ENCODE measurements around the gene ZFYVE28.
A peak's percentile ranks its signal among the peaks of the same experiment; 100 is the strongest.

Gene ZFYVE28

DNA sequence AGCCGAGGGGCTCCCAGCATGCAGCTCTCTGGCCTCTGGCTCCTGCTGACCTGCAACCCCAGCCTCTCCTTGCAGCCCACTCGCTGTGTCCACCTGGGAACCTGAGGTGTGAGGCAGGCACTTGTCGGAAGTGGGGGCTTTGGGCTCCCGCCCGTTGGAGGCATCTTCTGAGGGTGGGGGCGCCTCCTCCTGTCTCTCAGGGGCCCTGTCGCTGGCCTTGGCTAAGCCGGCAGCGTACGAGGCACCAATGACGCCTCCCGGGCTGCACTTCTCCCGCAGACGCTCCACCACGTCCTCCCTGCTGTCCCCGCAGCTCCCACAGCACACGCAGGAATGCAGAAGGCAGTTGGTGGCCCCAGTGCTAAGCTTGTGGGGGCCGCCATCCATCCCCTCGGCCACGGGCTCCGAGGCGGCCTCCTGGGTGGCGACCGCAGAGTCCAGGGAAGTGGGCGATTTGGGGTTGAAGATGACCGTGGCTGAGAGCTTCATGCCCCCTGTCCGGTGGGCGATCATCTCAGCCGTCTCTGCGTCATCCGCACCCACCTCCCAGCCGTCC is 114.0 kb downstream of the ZFYVE28 start:
- no peak for DNase-seq (ENCODE audit: low read depth)

DNA sequence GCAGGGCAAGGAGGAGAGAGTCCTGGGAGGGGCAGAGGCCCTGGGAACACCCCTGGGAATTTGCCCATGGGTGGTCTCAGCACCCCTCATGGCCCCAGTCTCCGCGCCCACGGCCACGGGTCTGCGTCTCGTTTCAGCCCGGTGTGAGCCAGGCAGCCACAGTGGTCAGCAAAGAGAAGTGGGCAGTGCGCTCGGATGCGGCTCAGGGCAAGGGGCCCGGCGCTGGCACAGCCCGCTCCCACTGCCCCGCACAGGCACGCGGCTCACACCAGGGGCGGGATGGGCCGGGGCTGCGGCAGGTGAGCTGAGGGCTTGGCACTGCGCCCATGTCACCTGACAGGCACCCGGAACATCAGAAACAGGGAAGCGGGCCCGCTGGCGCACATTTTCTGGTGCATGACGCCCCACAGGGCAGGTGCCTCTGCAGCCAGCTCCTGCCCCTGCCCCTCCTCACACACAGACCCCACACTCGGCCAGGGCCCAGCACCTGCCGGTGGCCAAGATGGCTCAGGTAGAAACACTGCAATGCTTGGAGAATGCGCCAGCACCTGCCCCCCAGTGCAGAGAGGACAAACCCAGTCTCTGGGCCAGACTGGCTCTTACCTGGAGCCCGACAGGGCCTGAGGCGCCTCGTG is 114.6 kb downstream of the ZFYVE28 start:
- DNase-seq (ENCODE audit: low read depth), result no peak

DNA sequence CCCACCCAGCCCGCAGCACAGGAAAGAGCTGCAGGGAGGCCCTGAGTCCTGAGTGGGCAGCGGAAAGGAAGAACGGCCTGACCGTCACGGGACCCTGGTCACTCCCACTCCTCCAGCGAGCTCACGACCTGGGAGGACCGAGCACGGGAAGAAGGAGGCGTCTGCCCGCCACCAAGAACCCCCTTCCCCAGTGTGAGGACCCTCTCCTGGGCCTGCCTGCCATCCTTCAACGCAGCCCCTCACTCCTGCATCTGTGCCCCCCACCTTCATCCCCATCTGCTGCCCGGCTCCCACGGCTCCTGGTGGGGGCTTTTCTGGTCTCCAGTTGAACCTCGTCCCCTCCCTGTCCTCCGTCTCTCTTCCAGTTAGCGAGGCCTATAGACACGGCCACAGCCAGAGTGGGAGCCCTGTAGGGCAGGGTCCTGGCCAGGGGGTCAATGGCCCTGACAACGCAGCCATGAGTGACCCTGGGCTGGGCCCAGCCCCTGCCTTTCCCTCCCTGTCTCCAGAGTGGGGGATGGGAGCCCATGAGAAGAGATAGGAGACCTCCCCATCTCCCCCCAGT is 115.2 kb downstream of the ZFYVE28 start:
- DNase-seq (ENCODE audit: low read depth), result no peak

DNA sequence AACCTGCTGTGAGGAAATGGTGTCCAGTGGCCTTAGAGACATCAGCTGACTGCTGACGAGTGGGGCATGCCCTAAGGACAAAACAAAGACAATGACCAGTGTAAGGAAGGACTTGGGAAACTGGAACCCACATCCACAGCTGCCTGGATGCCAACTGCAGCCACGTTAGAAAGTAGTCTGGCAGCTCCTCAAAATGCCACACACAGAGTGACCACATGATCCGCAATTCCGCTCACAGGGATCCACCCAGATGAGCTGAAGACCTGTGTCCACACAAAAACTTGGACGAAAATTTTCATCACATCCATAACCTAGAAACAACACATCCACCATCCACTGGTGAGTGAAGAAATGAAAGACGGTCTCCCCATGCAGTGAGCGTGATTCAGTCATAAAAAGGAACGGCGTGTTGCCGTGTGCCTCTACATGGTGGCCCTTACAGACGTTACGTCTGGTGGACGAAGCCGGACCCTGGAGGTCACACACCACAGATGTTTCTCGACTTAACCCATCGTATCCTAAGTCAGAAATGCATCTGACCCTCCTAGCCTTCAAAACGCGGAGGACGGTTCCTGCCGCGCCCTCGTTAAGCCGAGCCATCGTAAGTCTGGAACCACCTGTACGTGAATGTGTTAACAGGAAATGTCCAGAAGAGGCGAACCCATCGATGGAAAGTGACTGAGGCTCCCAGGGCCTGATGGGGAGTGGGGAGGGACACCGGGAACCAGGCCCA is 115.9 kb downstream of the ZFYVE28 start:
- no peak for DNase-seq (ENCODE audit: low read depth)

DNA sequence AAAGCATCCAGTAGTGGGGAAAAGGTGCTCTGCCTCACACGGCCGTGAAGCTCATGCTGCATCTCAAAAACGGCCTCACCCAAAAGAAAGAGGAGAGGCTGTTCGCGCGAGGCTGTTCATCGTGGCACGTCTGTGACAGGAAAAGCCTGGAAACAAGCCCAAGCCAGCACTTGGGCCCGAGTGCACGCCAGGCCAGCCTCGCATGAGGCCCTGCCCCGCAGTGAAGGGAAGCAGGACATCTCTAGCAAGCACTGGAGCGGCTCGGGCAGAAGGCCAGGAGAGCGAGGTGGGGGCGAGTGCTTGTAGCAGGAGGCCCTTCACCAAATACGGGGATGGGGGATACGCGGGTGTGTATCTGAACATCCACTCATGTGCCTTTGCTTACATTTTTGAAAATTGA is 116.6 kb downstream of the ZFYVE28 start:
- no peak for DNase-seq (ENCODE audit: low read depth)

DNA sequence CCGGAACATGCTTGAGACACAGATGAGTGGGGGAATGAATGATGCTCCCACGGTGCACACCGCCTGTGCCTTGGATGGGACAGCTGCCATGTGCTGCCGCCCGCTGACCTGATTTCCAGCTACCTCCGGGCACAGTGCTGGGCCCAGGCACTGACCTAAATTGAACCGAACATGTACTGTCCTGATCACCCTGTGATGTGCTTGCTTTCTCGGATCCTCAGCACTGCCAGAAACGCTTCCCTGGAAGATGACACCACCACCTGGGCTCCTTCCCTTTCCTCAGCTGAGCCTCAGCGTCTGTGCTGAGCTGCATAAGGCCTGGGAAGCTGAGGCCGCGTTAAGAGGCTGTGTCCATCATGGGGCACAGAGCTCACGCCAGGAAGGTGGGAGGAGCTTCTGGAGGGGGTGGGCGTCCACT is 117.2 kb downstream of the ZFYVE28 start:
- DNase-seq (ENCODE audit: low read depth), result no peak

GRCh38 chr4:2300431-2301224 is 117.8 kb downstream of the ZFYVE28 start:
- DNase-seq (ENCODE audit: low read depth), result no peak

GRCh38 chr4:2299794-2300193 is 118.7 kb downstream of the ZFYVE28 start:
- DNase-seq (ENCODE audit: low read depth), result no peak

DNA sequence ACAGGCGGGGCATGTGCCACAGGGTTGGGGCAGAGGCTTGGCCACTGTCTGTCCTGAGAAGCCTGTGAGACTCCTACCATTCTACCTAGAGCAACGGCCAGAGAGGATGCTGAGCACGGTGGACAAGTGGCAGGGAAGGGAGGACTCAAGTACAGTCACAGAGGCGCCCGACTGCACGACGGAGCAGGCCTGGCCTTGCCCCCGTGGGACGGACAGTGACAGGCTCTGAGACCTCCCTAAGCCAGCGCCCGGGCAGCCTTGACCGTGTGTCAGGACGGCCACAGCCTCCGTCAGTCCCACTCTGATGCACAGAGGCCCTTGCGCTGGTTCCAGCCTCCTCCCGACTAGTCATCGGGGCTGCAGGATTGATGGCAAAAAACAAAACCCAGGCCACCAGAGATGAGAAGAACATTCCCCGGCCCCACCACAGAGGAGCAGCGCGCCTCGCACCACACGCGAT is 119.9 kb downstream of the ZFYVE28 start:
- DNase-seq (ENCODE audit: low read depth), result no peak

- DNase-seq (ENCODE audit: low read depth), result no peak
Observed at GRCh38 chr4:2297606-2298531, 120.6 kb downstream of the ZFYVE28 start.

- no peak for DNase-seq (ENCODE audit: low read depth)
Observed at GRCh38 chr4:2296631-2297601, 121.5 kb downstream of the ZFYVE28 start.

DNA sequence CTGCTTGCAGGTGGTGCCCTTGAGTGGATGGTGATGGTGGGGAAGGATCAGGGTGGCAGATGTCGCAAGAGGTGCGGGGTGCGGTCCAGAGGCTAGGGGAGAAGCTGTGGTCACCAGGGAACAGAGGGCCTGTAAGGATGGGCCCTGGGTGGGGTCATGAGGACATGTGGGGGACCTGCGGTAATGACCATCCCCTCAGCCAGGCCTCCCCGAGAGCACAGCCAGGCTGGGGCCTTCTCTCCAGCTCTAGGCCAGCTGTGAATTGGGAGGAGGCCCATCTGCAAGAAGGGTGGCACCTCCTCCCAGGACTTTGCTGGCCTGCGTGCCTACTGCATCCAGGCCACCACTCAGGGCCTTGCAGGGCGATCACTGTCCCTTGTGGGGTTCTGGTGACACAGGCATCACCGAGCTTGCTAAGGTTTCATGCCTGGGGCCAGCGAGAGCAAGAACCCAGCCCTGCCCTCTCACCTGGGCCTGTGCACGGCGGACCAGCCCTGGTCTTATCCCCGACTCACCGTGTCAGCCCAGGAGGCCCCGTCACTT is 122.5 kb downstream of the ZFYVE28 start:
- no peak for DNase-seq (ENCODE audit: low read depth)

- DNase-seq (ENCODE audit: low read depth), result no peak
Observed at GRCh38 chr4:2295500-2295899, 122.9 kb downstream of the ZFYVE28 start.

- peak; percentile 58 for DNase-seq (ENCODE audit: low read depth)
Observed at GRCh38 chr4:2292646-2293108, 125.8 kb downstream of the ZFYVE28 start.

DNA sequence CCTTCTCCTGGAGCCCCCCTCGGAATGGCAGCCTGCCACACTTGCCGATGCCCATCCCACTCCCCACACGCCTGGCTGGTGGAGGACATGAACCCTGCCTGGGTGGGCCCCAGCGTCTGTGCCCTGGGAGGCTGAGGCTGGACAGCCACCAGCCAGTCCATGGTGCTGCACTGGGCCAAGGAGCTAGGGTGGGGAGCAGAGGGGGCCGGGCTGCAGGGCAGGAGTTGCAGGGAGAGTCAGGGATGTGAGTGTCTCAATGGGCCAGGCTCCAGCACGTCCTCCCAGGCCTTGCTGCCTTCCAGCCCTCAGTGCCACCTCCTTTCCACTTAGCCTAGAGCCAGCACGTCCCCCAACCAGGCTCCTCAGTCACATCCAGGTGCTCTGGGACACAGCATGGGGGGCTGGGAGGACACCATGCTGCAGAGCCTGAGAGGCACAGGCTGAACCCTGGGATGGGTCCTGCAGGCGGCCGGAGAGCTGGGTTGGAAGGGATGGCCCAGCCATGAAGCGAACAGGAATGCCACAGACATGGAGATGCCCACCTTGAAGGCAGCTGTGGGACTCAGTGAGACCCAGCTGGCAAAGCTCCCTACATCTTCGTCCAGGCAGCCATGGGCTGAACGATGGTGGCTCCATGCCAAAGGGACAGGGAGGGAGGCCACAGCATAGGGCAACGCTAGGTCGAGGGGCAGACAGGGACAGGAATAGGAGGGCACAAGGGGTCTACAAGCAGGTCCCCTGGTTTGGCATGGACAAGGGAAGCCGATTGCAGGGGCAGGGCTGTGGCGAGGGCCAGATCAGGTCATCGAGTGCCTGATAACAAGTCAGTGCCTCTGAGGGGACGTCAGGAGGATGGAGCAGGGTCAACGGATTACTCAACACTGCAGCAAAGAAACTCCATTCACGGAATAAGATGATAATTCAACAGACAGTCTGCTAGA is 126.5 kb downstream of the ZFYVE28 start:
- DNase-seq (ENCODE audit: low read depth), result no peak

DNA sequence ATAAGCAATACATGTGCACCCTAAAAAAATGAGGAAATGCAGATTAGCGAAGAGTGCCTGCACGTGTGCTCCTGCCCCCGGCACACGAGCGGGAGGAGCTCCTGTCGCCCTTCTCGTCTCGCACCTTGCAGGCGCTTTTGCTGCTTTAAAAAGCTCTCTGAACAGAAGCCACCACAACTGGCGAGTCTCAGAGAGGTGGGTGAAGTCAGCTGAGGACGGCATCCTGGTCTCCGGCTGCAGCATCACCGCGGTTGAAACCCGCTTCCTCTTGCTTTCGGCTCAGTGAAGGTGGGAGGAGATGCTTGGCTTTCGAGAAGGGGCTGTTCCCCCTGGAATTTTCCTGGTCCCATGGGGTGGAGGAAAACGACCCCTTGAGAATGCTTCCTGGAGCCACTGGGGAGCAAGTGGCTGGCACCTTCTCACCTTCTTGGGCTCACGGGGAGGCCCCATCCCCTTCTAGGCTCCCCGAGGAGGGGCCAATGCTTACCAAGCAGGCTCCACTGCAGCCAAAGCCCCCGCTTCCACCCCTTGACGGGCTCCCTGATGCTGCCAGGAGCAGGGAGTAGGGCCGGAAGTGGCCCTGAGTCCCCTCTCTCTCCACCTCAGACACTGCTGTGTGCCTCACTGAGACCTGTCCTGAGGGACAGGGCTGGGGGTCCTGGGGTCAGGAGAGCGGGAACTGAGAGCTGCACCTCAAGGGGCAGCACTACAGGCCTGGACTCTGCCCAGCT is 127.3 kb downstream of the ZFYVE28 start:
- DNase-seq (ENCODE audit: low read depth), result no peak

GRCh38 chr4:2290488-2290887 is 128.0 kb downstream of the ZFYVE28 start:
- DNase-seq (ENCODE audit: low read depth), result no peak

DNA sequence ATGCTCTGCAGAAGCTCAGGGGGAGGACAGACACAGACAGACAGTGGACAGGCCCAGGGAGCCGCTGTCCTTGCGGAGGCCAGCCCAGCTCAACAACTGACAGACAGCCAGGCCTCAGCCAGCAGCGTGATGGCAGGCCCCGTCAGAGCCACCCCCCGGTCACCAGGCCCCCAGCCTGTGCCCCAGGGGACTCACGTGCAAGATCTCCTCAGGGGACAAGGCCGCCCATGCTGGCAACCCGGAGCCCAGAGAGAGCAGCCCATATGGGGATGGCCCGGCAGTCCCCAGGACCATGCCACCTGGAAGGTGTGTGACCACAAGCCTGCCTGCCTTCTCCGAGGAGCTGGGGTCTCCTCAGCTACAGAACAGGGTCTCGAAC is 128.5 kb downstream of the ZFYVE28 start:
- DNase-seq (ENCODE audit: low read depth), result no peak

All from iris pigment epithelial cell (primary cell).